ENCODE data around the gene NEK9.

Gene NEK9

GRCh38 chr14:75083271-75083670 lies 43.6 kb downstream of the NEK9 start:
- Histone ChIP-seq H2AK5ac (ENCODE audit: low read length, severe bottlenecking) (no peak overlapping the region), H3K9ac (ENCODE audit: low read length) (no peak overlapping the region), H3K4me3 (ENCODE audit: insufficient read depth in 1 of 2, low read depth in 1 of 2, low read length in 2 of 2) (no peak overlapping the region), H2BK120ac (ENCODE audit: low read depth, low read length) (no peak overlapping the region), H3K27ac (ENCODE audit: low read length, poor library complexity, severe bottlenecking) (no peak overlapping the region), H3K14ac (ENCODE audit: low read length in 2 of 2) (no peak overlapping the region), H3K18ac (ENCODE audit: low read depth in 1 of 2, low read length in 2 of 2) (no peak overlapping the region), H3K79me1 (replicated peaks; ENCODE audit: low read length, poor library complexity, severe bottlenecking) (no peaks in the 10 kb centered on the region), H3K9me3 (ENCODE audit: control insufficient read depth, low read length) (no peaks in the 10 kb centered on the region), H2AFZ (ENCODE audit: low read depth, low read length) (no peak overlapping the region), H4K91ac (ENCODE audit: low read length) (no peak overlapping the region), H2BK15ac (ENCODE audit: low read depth, poor library complexity, severe bottlenecking) (no peak overlapping the region), H4K8ac (ENCODE audit: low read length) (no peak overlapping the region), H3K4ac (ENCODE audit: low read depth in 1 of 2, low read length in 2 of 2) (no peak overlapping the region), H3K23ac (ENCODE audit: low read length in 2 of 2) (no peak overlapping the region), H3K27me3 (ENCODE audit: control insufficient read depth in 1 of 2, insufficient read depth in 1 of 2, low read length in 2 of 2) (no peaks in the 10 kb centered on the region), H3K36me3 (ENCODE audit: control insufficient read depth in 1 of 2, insufficient read depth in 2 of 2, low read depth in 1 of 2, low read length in 2 of 2) (peaks cover 24 to 58% of the 10 kb centered on the region in 2 experiments), H2BK12ac (ENCODE audit: low read length in 2 of 2) (no peak overlapping the region), H2BK5ac (ENCODE audit: low read depth, low read length, poor library complexity, severe bottlenecking) (no peak overlapping the region), H3K4me2 (ENCODE audit: low read length, poor library complexity, severe bottlenecking) (no peak overlapping the region), H3K4me1 (ENCODE audit: control insufficient read depth, insufficient read depth, low read depth, low read length) (no peaks in the 10 kb centered on the region)
- no peak for DNase-seq
- WGBS = no CpG with 5 or more reads among the region's 1 CpG

- Histone ChIP-seq H2BK120ac (ENCODE audit: low read depth, low read length) (no peak overlapping the region), H2AK5ac (ENCODE audit: low read length, severe bottlenecking) (no peak overlapping the region)
Measured at GRCh38 chr14:75081660-75082229, 45.1 kb downstream of the NEK9 start.

GRCh38 chr14:75079521-75079920 lies 47.3 kb downstream of the NEK9 start:
- no peaks in the 10 kb centered on the region for H3K4me1 ChIP-seq (ENCODE audit: control insufficient read depth, insufficient read depth, low read depth, low read length)
- WGBS = 97% methylated on average over 2 of the region's 4 CpGs

More at GRCh38 chr14:75081660-75082229, 45.1 kb downstream of the NEK9 start:
- no peak overlapping the region for H3K4me2 ChIP-seq (ENCODE audit: low read length, poor library complexity, severe bottlenecking)
- H3K4ac ChIP-seq (ENCODE audit: low read depth in 1 of 2, low read length in 2 of 2) = no peak overlapping the region
- H3K9me3 ChIP-seq (ENCODE audit: control insufficient read depth, low read length) = no peaks in the 10 kb centered on the region
- H3K14ac ChIP-seq (ENCODE audit: low read length in 2 of 2) = no peak overlapping the region
- no peak overlapping the region for H2AFZ ChIP-seq (ENCODE audit: low read depth, low read length)
- no peak overlapping the region for H4K91ac ChIP-seq (ENCODE audit: low read length)
- no peak overlapping the region for H3K18ac ChIP-seq (ENCODE audit: low read depth in 1 of 2, low read length in 2 of 2)
- no peaks in the 10 kb centered on the region for H3K4me1 ChIP-seq (ENCODE audit: control insufficient read depth, insufficient read depth, low read depth, low read length)
- H3K27ac ChIP-seq (ENCODE audit: low read length, poor library complexity, severe bottlenecking) = no peak overlapping the region
- WGBS = no CpG with 5 or more reads among the region's 2 CpGs
- H3K23ac ChIP-seq (ENCODE audit: low read length in 2 of 2) = no peak overlapping the region
- no peak for DNase-seq
- H3K79me1 ChIP-seq (replicated peaks; ENCODE audit: low read length, poor library complexity, severe bottlenecking) = no peaks in the 10 kb centered on the region
- H2BK5ac ChIP-seq (ENCODE audit: low read depth, low read length, poor library complexity, severe bottlenecking) = no peak overlapping the region
- H4K8ac ChIP-seq (ENCODE audit: low read length) = no peak overlapping the region
- no peaks in the 10 kb centered on the region for H3K27me3 ChIP-seq (ENCODE audit: control insufficient read depth in 1 of 2, insufficient read depth in 1 of 2, low read length in 2 of 2)
- H2BK12ac ChIP-seq (ENCODE audit: low read length in 2 of 2) = no peak overlapping the region
- peaks cover 19 to 49% of the 10 kb centered on the region in 2 experiments for H3K36me3 ChIP-seq (ENCODE audit: control insufficient read depth in 1 of 2, insufficient read depth in 2 of 2, low read depth in 1 of 2, low read length in 2 of 2)
- peak overlapping the region in 1 of 2 experiments; percentile 2 for H3K4me3 ChIP-seq (ENCODE audit: insufficient read depth in 1 of 2, low read depth in 1 of 2, low read length in 2 of 2)
- no peak overlapping the region for H2BK15ac ChIP-seq (ENCODE audit: low read depth, poor library complexity, severe bottlenecking)
- H3K9ac ChIP-seq (ENCODE audit: low read length) = peak overlapping the region; percentile 44

GRCh38 chr14:75077794-75078193 lies 49.1 kb downstream of the NEK9 start:
- H3K27me3 ChIP-seq (ENCODE audit: control insufficient read depth in 1 of 2, insufficient read depth in 1 of 2, low read length in 2 of 2) = no peaks in the 10 kb centered on the region

More at GRCh38 chr14:75079521-75079920, 47.3 kb downstream of the NEK9 start:
- no peak overlapping the region for H2AFZ ChIP-seq (ENCODE audit: low read depth, low read length)
- H3K27ac ChIP-seq (ENCODE audit: low read length, poor library complexity, severe bottlenecking) = no peak overlapping the region
- no peaks in the 10 kb centered on the region for H3K79me1 ChIP-seq (replicated peaks; ENCODE audit: low read length, poor library complexity, severe bottlenecking)
- H2BK5ac ChIP-seq (ENCODE audit: low read depth, low read length, poor library complexity, severe bottlenecking) = no peak overlapping the region
- H3K4ac ChIP-seq (ENCODE audit: low read depth in 1 of 2, low read length in 2 of 2) = no peak overlapping the region
- no peak overlapping the region for H2BK120ac ChIP-seq (ENCODE audit: low read depth, low read length)
- H4K8ac ChIP-seq (ENCODE audit: low read length) = no peak overlapping the region
- H2BK12ac ChIP-seq (ENCODE audit: low read length in 2 of 2) = no peak overlapping the region
- no peak overlapping the region for H3K14ac ChIP-seq (ENCODE audit: low read length in 2 of 2)
- no peak overlapping the region for H3K9ac ChIP-seq (ENCODE audit: low read length)
- no peak for DNase-seq
- no peak overlapping the region for H4K91ac ChIP-seq (ENCODE audit: low read length)
- H3K4me3 ChIP-seq (ENCODE audit: insufficient read depth in 1 of 2, low read depth in 1 of 2, low read length in 2 of 2) = no peak overlapping the region
- H3K4me2 ChIP-seq (ENCODE audit: low read length, poor library complexity, severe bottlenecking) = no peak overlapping the region
- H2BK15ac ChIP-seq (ENCODE audit: low read depth, poor library complexity, severe bottlenecking) = no peak overlapping the region
- no peak overlapping the region for H2AK5ac ChIP-seq (ENCODE audit: low read length, severe bottlenecking)
- H3K18ac ChIP-seq (ENCODE audit: low read depth in 1 of 2, low read length in 2 of 2) = no peak overlapping the region
- peaks cover 10 to 29% of the 10 kb centered on the region in 2 experiments for H3K36me3 ChIP-seq (ENCODE audit: control insufficient read depth in 1 of 2, insufficient read depth in 2 of 2, low read depth in 1 of 2, low read length in 2 of 2)
- H3K27me3 ChIP-seq (ENCODE audit: control insufficient read depth in 1 of 2, insufficient read depth in 1 of 2, low read length in 2 of 2) = no peaks in the 10 kb centered on the region
- no peaks in the 10 kb centered on the region for H3K9me3 ChIP-seq (ENCODE audit: control insufficient read depth, low read length)
- H3K23ac ChIP-seq (ENCODE audit: low read length in 2 of 2) = no peak overlapping the region

More at GRCh38 chr14:75077794-75078193, 49.1 kb downstream of the NEK9 start:
- Histone ChIP-seq H3K23ac (ENCODE audit: low read length in 2 of 2) (no peak overlapping the region), H3K4me2 (ENCODE audit: low read length, poor library complexity, severe bottlenecking) (no peak overlapping the region), H4K91ac (ENCODE audit: low read length) (no peak overlapping the region), H2BK120ac (ENCODE audit: low read depth, low read length) (no peak overlapping the region), H3K4ac (ENCODE audit: low read depth in 1 of 2, low read length in 2 of 2) (no peak overlapping the region), H3K9ac (ENCODE audit: low read length) (no peak overlapping the region), H3K79me1 (replicated peaks; ENCODE audit: low read length, poor library complexity, severe bottlenecking) (no peaks in the 10 kb centered on the region), H3K4me3 (ENCODE audit: insufficient read depth in 1 of 2, low read depth in 1 of 2, low read length in 2 of 2) (no peak overlapping the region), H4K8ac (ENCODE audit: low read length) (no peak overlapping the region), H3K4me1 (ENCODE audit: control insufficient read depth, insufficient read depth, low read depth, low read length) (no peaks in the 10 kb centered on the region), H3K9me3 (ENCODE audit: control insufficient read depth, low read length) (no peaks in the 10 kb centered on the region), H3K14ac (ENCODE audit: low read length in 2 of 2) (no peak overlapping the region), H3K18ac (ENCODE audit: low read depth in 1 of 2, low read length in 2 of 2) (no peak overlapping the region), H2AFZ (ENCODE audit: low read depth, low read length) (no peak overlapping the region), H2BK5ac (ENCODE audit: low read depth, low read length, poor library complexity, severe bottlenecking) (no peak overlapping the region), H2BK15ac (ENCODE audit: low read depth, poor library complexity, severe bottlenecking) (no peak overlapping the region), H2AK5ac (ENCODE audit: low read length, severe bottlenecking) (no peak overlapping the region), H2BK12ac (ENCODE audit: low read length in 2 of 2) (no peak overlapping the region), H3K27ac (ENCODE audit: low read length, poor library complexity, severe bottlenecking) (no peak overlapping the region), H3K36me3 (ENCODE audit: control insufficient read depth in 1 of 2, insufficient read depth in 2 of 2, low read depth in 1 of 2, low read length in 2 of 2) (peaks cover 0 to 12% of the 10 kb centered on the region in 2 experiments)
- DNase-seq = peak; percentile 64
